ENCODE results near the gene GLRX. TPM values are rescaled to one million over a fixed set of nuclear protein-coding genes. Genes with fewer than 3 reads are reported as not detected.
"Not testable (repeated sequence)": the region's sequence is repeated elsewhere in the genome, so short reads cannot be mapped to it uniquely, and the experiment has no call there.

Gene GLRX
- total and polyA plus RNA-seq, 2 experiments from 2014 or later, result 15.7 to 51.1 TPM

GRCh38 chr5:95857185-95857945, 34.8 kb upstream of the GLRX start:
- Histone ChIP-seq H3K27me3 (no peaks in the 10 kb centered on the region), H3K36me3 (no peaks in the 10 kb centered on the region), H3K4me1 (ENCODE audit: low read depth) (peaks cover 54% of the 10 kb centered on the region), H3K9me3 (ENCODE audit: low read depth) (no peaks in the 10 kb centered on the region), H3K4me3 (no peak overlapping the region), H3K27ac (peak overlapping the region; percentile 90)
- peak in 1 of 2 donors; percentile 87 for DNase-seq (ENCODE audit: low read depth in 1 of 2, low spot score in 1 of 2)
- no peak for TF ChIP-seq CTCF (IDR thresholded peaks at IDR 0.05; ENCODE audit: low read depth, low read length)

- no peak for TF ChIP-seq CTCF (IDR thresholded peaks at IDR 0.05; ENCODE audit: low read depth, low read length)
- no peak overlapping the region for H3K4me3 ChIP-seq
- H3K4me1 ChIP-seq (ENCODE audit: low read depth), result peaks cover 45% of the 10 kb centered on the region
- no peaks in the 10 kb centered on the region for H3K9me3 ChIP-seq (ENCODE audit: low read depth)
- peak overlapping the region; percentile 90 for H3K27ac ChIP-seq
- H3K27me3 ChIP-seq, result no peaks in the 10 kb centered on the region
- peak in 1 of 2 donors; percentile 82 for DNase-seq (ENCODE audit: low read depth in 1 of 2, low spot score in 1 of 2)
- H3K36me3 ChIP-seq, result no peaks in the 10 kb centered on the region
Observed at GRCh38 chr5:95856501-95856981, 34.0 kb upstream of the GLRX start.

GRCh38 chr5:95853490-95853889, 31.0 kb upstream of the GLRX start:
- peaks cover 32% of the 10 kb centered on the region for H3K4me1 ChIP-seq (ENCODE audit: low read depth)
- TF ChIP-seq CTCF (IDR thresholded peaks at IDR 0.05; ENCODE audit: low read depth, low read length), result no peak

GRCh38 chr5:95852567-95852966, 30.0 kb upstream of the GLRX start:
- H3K36me3 ChIP-seq, result no peaks in the 10 kb centered on the region
- TF ChIP-seq CTCF (IDR thresholded peaks at IDR 0.05; ENCODE audit: low read depth, low read length), result no peak

More at GRCh38 chr5:95853490-95853889, 31.0 kb upstream of the GLRX start:
- Histone ChIP-seq H3K27ac (no peak overlapping the region), H3K4me3 (no peak overlapping the region), H3K9me3 (ENCODE audit: low read depth) (no peaks in the 10 kb centered on the region), H3K27me3 (no peaks in the 10 kb centered on the region), H3K36me3 (no peaks in the 10 kb centered on the region)
- no peak for DNase-seq (ENCODE audit: low read depth in 1 of 2, low spot score in 1 of 2)

GRCh38 chr5:95851141-95851540, 28.6 kb upstream of the GLRX start:
- H3K27ac ChIP-seq; H3K4me3 ChIP-seq; H3K27me3 ChIP-seq; H3K9me3 ChIP-seq (ENCODE audit: low read depth); H3K4me1 ChIP-seq (ENCODE audit: low read depth); DNase-seq (ENCODE audit: low read depth in 1 of 2, low spot score in 1 of 2); H3K36me3 ChIP-seq: not testable (repeated sequence)

More at GRCh38 chr5:95852567-95852966, 30.0 kb upstream of the GLRX start:
- no peaks in the 10 kb centered on the region for H3K27me3 ChIP-seq
- H3K4me1 ChIP-seq (ENCODE audit: low read depth), result peaks cover 22% of the 10 kb centered on the region
- DNase-seq (ENCODE audit: low read depth in 1 of 2, low spot score in 1 of 2), result no peak
- no peak overlapping the region for H3K27ac ChIP-seq
- H3K4me3 ChIP-seq, result no peak overlapping the region
- no peaks in the 10 kb centered on the region for H3K9me3 ChIP-seq (ENCODE audit: low read depth)

- H3K27me3 ChIP-seq, result no peaks in the 10 kb centered on the region
- H3K9me3 ChIP-seq (ENCODE audit: low read depth), result no peaks in the 10 kb centered on the region
- no peak overlapping the region for H3K4me3 ChIP-seq
- H3K4me1 ChIP-seq (ENCODE audit: low read depth), result peaks cover 2% of the 10 kb centered on the region
- H3K36me3 ChIP-seq, result no peaks in the 10 kb centered on the region
- peak in 1 of 2 donors; percentile 47 for DNase-seq (ENCODE audit: low read depth in 1 of 2, low spot score in 1 of 2)
- no peak for TF ChIP-seq CTCF (IDR thresholded peaks at IDR 0.05; ENCODE audit: low read depth, low read length)
- H3K27ac ChIP-seq, result no peak overlapping the region
Observed at GRCh38 chr5:95850391-95850894, 27.9 kb upstream of the GLRX start.

All from cardiac muscle cell (in vitro differentiated cells and primary cell).